NCI-H1436 (cell line): ENCODE measurements around the gene DMTF1.
A peak's percentile ranks its signal among the peaks of the same experiment; 100 is the strongest.

Experiments
- DNase-seq: peaks from one replicate; lab custom pipeline; 2025; lab: John Stamatoyannopoulos, UW

Gene DMTF1

GRCh38 chr7:87146740-87147386, 5.4 kb upstream of the DMTF1 start:
- DNase-seq = no peak

DNA sequence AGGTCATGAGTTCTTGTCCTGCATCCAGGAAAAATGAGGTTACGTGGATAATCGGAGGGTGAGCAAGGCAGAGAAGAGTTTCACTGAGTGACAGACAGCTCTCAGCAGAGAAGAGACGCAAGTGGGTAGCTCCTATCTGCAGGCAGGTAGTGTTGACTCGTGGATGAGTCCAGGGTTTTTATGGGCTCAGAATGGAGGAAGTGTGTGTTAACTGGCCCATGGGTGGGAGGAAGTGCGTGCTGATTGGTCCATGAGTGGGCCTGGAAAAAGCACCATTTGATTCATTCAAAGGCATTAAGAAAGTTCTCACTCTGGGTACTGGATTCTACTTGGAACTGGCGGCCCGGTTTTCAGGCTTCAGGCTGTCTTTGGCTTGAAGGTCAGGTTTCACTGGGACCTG, 4.8 kb upstream of the DMTF1 start:
- DNase-seq = no peak

- peak; percentile 8 for DNase-seq
These were observed 3.8 kb upstream of the DMTF1 start for GRCh38 chr7:87148332-87148955.

DNA sequence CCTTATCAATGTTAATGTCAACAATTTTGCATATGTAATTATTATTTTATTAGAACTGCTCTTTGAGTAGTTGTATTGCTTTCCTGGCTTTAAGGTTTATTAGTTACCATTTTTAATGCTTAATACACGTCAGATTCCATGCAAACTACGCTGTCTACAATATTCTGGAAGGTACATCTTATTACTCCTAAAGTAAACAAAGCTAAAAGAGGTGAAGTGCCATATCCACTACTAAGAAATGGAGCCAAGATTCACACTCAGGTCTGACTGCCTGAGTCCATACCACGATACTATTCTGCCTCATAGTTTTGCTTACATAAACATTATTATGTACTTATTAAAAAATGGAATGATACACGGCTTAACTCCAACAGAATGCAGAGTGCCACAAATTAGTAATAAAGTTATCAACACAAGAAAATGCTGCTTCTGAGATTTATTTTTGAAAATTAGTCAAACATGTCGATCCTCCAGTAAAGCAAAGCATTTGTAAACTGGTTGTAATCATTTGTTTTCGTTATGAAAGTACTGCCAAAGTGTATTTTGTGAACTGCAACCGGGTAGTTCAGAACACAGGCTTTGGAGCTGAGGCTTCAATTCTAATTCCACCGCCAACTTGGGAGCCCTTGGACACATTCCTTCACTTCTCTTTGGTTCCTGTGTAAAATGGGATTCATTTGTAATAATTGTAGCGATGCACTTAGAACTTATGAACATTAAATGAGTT, 1.1 kb upstream of the DMTF1 start:
- no peak for DNase-seq

- DNase-seq = no peak
These were observed 533 bp upstream of the DMTF1 start for GRCh38 chr7:87151729-87152111.

- no peak for DNase-seq
These were observed 816 bp downstream of the DMTF1 start for GRCh38 chr7:87152897-87153641.

GRCh38 chr7:87154166-87154565, 1.9 kb downstream of the DMTF1 start:
- no peak for DNase-seq

DNA sequence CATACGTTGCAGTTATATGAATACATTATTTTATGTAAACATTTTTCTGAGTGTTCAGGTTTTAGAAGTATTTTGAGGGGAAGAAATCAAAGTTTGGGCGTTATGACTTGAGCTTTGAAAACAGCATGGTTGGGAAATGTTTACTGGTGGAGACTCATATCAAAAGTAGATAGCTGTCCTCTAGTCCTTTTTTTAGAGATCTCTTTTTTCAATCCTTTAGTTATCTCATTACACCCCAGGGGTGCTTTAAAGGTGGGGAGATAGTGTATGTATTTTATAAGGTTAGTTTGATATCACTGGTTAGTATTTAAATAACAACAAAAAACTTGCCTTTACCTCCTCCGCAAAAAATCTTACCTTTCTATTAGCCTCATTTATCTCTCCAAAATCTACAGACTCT, 2.3 kb downstream of the DMTF1 start:
- DNase-seq = no peak

DNA sequence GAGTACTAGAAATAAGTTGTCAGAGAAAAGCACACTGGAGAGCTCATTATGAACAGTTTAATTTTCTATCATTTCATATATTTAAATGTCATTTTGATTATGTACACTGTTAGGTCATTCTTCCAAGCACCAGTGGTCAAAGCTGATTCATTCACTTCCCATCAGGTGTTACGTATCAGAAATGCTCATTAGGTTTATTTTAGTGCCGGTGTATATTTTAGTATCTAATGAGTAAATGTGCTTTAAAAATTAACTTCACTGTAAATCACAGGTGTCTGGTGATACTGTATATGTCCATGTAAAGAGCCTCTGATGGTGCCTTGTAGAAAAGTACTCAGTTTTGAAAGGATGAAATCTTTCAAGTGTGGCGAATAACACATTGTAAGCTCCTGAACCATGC, 3.5 kb downstream of the DMTF1 start:
- DNase-seq = no peak

DNA sequence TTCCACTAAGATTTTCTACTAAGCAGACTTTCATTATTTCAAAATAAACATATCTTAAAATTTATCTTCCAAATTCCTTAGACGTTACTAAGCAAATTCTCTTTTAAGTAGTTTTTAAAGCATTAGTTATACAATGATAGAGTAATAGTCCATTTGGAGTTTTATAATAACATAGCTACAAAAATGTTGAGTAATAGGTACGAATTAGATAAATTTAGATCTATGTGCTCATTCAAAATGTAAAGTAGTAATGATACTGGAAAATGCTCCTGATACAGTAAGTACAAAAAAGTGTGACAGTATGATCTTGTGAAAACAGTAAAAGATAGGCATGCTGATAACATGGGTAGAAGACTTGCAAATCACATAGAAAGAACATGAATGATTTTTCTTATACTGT, 4.5 kb downstream of the DMTF1 start:
- no peak for DNase-seq

DNA sequence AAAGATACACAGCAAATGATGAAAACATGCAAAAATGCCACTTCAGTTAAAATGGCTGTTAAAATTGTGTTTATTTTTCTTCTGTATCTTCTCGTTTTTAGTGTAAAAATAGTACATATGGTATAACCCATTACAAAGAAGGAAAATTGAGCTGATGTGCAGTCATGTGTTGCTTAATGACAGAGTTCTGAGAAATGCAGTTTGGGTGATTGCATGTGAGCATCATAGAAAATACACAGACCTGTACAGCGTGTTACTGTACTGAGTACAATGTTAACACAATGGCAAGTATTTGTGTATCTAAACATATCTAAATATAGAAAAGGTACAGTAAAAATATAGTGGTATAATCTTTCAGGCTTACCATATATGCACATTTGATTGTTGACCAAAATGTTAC, 7.3 kb downstream of the DMTF1 start:
- no peak for DNase-seq

DNA sequence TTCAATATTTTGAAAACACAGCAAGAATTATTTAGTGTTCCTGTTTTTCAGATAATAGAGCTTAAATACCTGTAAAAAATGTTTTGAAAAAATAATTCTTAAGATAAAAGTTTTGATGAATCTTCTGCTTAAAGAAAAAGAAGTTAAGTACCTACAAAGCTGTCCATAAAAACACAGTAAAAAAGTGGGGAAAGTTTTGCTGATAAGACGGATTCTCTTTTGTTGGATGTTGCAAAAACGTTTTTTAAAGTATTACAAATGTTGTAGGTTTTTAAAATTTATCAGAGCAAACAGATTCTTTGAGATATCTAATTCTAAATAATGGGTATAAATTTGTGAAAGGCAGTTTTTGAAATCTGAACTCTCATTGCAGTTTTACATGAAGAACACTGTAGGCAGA, 12.2 kb downstream of the DMTF1 start:
- DNase-seq = no peak

DNA sequence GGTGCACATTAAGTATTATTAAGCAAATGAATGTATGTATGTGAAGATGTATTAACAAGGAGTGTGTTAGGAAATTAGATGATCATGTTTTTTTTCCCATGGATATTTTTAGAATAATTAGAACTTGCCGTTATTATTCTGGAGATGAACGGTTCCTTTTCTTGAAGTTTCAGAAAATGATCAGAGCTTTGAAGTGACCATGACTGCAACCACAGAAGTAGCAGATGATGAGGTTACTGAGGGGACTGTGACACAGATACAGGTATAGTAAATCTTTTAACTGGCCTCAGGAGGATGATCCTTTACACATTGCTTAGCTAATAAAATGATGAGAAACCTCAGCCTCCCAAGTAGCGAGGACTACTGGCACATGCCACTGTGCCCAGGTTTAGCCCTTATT, 18.6 kb downstream of the DMTF1 start:
- no peak for DNase-seq

- DNase-seq = no peak
These were observed 19.2 kb downstream of the DMTF1 start for GRCh38 chr7:87171282-87171934.

DNA sequence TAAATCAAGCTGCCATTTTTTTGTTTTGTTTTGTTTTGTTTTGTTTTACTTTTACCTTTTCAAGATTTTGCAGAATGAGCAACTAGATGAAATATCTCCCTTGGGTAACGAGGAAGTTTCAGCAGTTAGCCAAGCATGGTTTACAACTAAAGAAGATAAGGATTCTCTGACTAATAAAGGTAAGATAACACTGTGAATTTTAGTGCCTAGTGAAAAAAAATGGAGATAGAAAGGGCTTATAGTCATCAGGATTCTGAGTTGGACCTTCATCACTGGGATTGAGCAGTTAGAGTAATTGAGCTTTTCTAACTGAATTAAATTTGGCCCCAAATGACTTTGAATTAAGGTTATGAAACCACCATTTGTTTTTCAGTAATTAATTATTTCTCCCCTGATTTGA, 21.2 kb downstream of the DMTF1 start:
- DNase-seq = no peak

DNA sequence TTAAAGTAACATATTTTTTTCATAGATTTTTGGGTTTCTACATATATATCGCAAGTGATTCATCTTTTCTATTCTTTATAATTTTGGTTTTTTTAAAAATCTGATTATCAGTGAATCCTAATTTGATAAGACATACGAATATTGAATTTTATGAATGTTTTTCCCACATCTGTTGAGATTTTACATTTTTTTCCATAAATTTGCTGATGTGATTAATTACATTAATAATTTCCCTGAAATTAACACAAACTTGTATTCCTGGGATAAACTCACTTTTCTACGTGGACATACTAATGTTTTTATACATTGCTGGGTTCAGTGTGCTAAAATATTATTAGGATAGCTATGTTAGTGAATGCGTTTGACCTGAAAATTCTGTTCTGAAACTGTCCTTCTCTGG, 26.1 kb downstream of the DMTF1 start:
- DNase-seq = no peak

DNA sequence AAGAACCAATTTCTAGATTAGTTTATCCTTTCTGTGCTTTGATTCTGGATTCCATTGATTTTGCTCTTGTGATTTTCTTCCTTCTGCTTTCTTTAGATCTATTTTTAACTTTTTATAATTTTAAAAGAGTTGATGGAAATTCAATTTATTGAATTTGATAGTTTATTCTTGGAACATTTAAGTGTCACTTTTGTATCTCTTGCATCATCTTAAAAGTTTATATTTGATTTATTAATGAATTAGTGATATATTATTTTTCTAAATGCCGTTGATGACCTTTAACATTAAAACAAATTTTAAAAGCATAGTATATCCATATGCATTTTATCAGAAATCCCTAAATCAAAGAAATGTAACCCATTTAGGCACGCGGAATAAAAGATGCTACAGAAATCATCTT, 26.9 kb downstream of the DMTF1 start:
- no peak for DNase-seq

- DNase-seq = no peak
These were observed 34.9 kb downstream of the DMTF1 start for GRCh38 chr7:87187120-87187519.

GRCh38 chr7:87188930-87189329, 36.7 kb downstream of the DMTF1 start:
- no peak for DNase-seq

- no peak for DNase-seq
These were observed 38.5 kb downstream of the DMTF1 start for GRCh38 chr7:87190783-87191182.

GRCh38 chr7:87192784-87193487, 40.7 kb downstream of the DMTF1 start:
- DNase-seq = no peak

- DNase-seq = no peak
These were observed 41.7 kb downstream of the DMTF1 start for GRCh38 chr7:87193912-87194311.
